Esophagus muscularis mucosa (tissue), 3 donors: ENCODE data around the gene AHR.

Experiments
- CTCF ChIP-seq, 3 experiments: fragments of 200-600 bp in 2 of 3; fragments of 450-650 bp in 1 of 3; sonication (generic) in 2 of 3; IDR thresholded peaks; one replicate each; pipeline ENCODE4 v1.5.1; 2017 to 2019; ENCODE audit warnings: antibody characterized with exemption in 3 of 3, mild to moderate bottlenecking in 2 of 3, moderate library complexity in 1 of 3
- POLR2A ChIP-seq: fragments of 450-650 bp; IDR thresholded peaks from one replicate; pipeline ENCODE4 v1.6.1; 2017; ENCODE audit warnings: antibody characterized with exemption, moderate library complexity, mild to moderate bottlenecking, low read depth
- POLR2AphosphoS5 ChIP-seq, 2 donors: sonication (generic); formaldehyde crosslinking; IDR thresholded peaks; one replicate each; pipeline ENCODE4 v1.6.1; 2017; ENCODE audit warnings: antibody characterized with exemption in 2 of 2

GRCh38 chr7:17339952-17340351 is 41.5 kb downstream of the AHR start:
- TF ChIP-seq CTCF (IDR thresholded peaks at IDR 0.05): no peak
- no peak for TF ChIP-seq POLR2A
- no peak for TF ChIP-seq POLR2AphosphoS5 (IDR thresholded peaks at IDR 0.05)
